ENCODE data around the gene USP1. TPM values are rescaled to one million over a fixed set of nuclear protein-coding genes. Genes with fewer than 3 reads are reported as not detected.

Gene USP1
- total RNA-seq, 4 donors from 2014 or later, result 25.8 to 38.3 (median 30.7) TPM

DNA sequence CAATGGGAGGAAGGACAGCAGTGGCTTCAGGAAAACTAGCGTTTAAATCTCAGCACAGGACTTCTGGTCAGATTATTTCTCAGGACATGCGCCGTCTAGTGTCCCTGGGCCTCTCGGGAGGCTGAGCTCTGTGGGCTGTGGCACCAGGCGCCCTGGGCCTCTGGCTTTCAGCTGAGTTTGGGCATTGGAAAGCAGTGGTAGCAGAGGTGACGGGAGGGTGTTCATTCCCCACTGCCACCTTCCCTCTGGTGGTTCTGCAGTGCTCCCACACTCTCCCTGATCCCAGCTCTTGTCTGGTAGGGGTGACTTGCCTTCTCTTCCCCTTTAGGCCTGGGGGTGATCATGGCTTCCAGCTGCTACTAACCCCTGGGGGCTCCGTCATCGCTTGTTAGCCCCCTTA lies 42.2 kb upstream of the USP1 start:
- TF ChIP-seq EP300 (IDR thresholded peaks at IDR 0.05) (no peak), POLR2A (IDR thresholded peaks at IDR 0.05) (no peak)
- TF ChIP-seq, protein P1, sequence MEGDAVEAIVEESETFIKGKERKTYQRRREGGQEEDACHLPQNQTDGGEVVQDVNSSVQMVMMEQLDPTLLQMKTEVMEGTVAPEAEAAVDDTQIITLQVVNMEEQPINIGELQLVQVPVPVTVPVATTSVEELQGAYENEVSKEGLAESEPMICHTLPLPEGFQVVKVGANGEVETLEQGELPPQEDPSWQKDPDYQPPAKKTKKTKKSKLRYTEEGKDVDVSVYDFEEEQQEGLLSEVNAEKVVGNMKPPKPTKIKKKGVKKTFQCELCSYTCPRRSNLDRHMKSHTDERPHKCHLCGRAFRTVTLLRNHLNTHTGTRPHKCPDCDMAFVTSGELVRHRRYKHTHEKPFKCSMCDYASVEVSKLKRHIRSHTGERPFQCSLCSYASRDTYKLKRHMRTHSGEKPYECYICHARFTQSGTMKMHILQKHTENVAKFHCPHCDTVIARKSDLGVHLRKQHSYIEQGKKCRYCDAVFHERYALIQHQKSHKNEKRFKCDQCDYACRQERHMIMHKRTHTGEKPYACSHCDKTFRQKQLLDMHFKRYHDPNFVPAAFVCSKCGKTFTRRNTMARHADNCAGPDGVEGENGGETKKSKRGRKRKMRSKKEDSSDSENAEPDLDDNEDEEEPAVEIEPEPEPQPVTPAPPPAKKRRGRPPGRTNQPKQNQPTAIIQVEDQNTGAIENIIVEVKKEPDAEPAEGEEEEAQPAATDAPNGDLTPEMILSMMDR (IDR thresholded peaks at IDR 0.05), result no peak
- no peaks in the 10 kb centered on the region for H3K27me3 ChIP-seq
- peak overlapping the region in 2 of 4 donors; percentile 64 to 71 for H3K27ac ChIP-seq
- peaks cover 0 to 43% (median 0%) of the 10 kb centered on the region in 4 donors for H3K4me1 ChIP-seq
- DNase-seq (ENCODE audit: low spot score in 2 of 2), result no peak
- no peaks in the 10 kb centered on the region for H3K36me3 ChIP-seq
- no peak overlapping the region for H3K4me3 ChIP-seq
- 69 to 84% methylated on average over 8 of the region's 8 CpGs for WGBS, 2 donors
- no peaks in the 10 kb centered on the region for H3K9me3 ChIP-seq

DNA sequence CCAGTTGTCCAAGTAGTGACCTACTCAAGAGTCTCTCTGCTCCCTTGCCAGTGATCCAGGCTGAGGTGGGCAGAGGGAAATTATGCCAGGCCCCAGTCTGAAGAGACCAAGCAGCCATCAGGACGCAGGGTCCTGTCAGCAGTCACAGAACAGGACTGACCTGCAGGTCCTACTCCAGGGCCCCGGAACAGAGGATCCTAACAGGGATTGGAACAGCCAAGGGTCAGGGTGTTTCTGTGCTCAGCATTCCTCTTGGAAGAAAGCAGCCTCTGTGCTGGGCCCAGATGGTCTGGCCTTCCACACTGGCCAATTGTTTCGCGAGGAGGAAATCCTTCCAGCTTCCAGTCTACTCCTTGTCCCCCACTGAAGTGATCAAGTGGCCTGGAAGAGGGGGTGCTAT lies 41.6 kb upstream of the USP1 start:
- H3K4me3 ChIP-seq, result no peak overlapping the region
- H3K36me3 ChIP-seq, result no peaks in the 10 kb centered on the region
- H3K4me1 ChIP-seq, result peaks cover 0 to 43% (median 0%) of the 10 kb centered on the region in 4 donors
- H3K27ac ChIP-seq, result peak overlapping the region in 2 of 4 donors; percentile 64 to 71
- H3K9me3 ChIP-seq, result no peaks in the 10 kb centered on the region
- 32 to 34% methylated on average over 4 of the region's 4 CpGs for WGBS, 2 donors
- H3K27me3 ChIP-seq, result no peaks in the 10 kb centered on the region
- TF ChIP-seq POLR2A (IDR thresholded peaks at IDR 0.05) (no peak), EP300 (IDR thresholded peaks at IDR 0.05) (peak; percentile 15 to 63)
- TF ChIP-seq, protein P1 (IDR thresholded peaks at IDR 0.05), result no peak
- peak in 1 of 2 donors; percentile 19 for DNase-seq (ENCODE audit: low spot score in 2 of 2)

DNA sequence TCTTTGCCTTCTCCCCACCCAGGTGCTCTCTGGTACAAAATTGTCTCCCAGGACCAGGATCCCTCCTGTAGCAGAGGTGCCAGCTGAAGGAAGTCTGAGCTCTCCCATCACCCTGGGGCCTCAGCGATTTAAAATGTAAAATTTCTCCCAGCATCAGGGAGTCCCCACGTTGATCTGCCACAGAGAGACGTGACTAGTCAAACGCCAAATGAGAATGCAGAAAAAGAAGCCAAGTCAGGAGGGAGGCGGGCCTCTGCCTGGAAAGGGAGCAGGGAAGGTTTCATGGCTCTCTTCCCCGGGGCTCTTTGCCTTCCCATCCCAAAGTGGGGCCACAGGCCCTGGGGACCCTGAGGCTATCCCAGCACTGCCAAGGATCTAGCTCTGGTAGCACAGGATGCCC lies 40.0 kb upstream of the USP1 start:
- H3K36me3 ChIP-seq, result no peaks in the 10 kb centered on the region
- H3K27ac ChIP-seq, result peak overlapping the region in 2 of 4 donors; percentile 25 to 46
- no peaks in the 10 kb centered on the region for H3K9me3 ChIP-seq
- H3K4me3 ChIP-seq, result no peak overlapping the region
- no peak for TF ChIP-seq POLR2A (IDR thresholded peaks at IDR 0.05)
- TF ChIP-seq, protein P1 (IDR thresholded peaks at IDR 0.05), result no peak
- TF ChIP-seq EP300 (IDR thresholded peaks at IDR 0.05), result no peak
- H3K27me3 ChIP-seq, result no peaks in the 10 kb centered on the region
- H3K4me1 ChIP-seq, result peaks cover 0 to 38% (median 0%) of the 10 kb centered on the region in 4 donors
- WGBS, 2 donors, result 35 to 57% methylated on average over 6 of the region's 6 CpGs
- DNase-seq (ENCODE audit: low spot score in 2 of 2), result no peak

DNA sequence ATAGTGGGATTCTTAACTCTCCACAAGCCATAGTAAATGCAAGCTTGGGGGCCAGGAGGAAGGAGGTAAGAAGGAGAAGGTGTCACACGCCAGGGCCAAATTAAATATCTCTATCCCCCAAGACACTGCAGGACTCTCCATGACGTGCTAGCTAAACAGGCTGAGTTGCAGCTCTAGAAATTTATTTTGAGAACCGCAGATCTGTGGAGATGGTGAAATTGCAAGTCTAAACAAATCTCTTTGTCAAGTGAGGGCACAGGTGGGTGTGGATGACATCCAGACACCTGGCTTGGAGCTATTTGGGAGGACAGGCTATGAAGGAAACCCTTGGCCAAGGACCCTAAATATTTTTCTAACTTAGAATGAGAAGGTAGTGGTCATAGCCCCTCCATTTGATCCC lies 39.5 kb upstream of the USP1 start:
- DNase-seq (ENCODE audit: low spot score in 2 of 2), result no peak
- H3K27ac ChIP-seq, result peak overlapping the region in 2 of 4 donors; percentile 28 to 46
- no peaks in the 10 kb centered on the region for H3K27me3 ChIP-seq
- 93 to 96% methylated on average over 3 of the region's 3 CpGs for WGBS, 2 donors
- H3K36me3 ChIP-seq, result no peaks in the 10 kb centered on the region
- H3K4me3 ChIP-seq, result no peak overlapping the region
- H3K9me3 ChIP-seq, result no peaks in the 10 kb centered on the region
- TF ChIP-seq, protein P1 (IDR thresholded peaks at IDR 0.05), result no peak
- TF ChIP-seq EP300 (IDR thresholded peaks at IDR 0.05) (no peak), POLR2A (IDR thresholded peaks at IDR 0.05) (no peak)
- peaks cover 0 to 38% (median 0%) of the 10 kb centered on the region in 4 donors for H3K4me1 ChIP-seq

DNA sequence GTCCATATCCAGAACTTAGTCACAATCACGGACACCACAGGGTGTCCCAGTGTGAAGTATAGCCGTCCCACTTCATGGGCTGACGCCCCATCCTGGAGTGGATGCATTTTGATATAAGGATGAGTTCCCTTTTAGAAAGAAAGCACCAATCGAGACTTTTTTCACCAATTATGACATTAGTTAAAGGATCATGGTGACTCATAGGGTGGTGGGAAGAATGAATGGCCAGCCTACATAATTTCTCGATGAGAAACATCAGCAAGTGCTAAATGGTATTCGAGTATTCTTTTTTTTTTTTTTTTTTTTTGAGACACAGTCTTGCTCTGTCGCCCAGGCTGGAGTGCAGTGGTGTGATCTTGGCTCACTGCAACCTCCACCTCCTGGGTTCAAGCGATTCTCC lies 38.5 kb upstream of the USP1 start:
- H3K4me3 ChIP-seq, result no peak overlapping the region
- H3K36me3 ChIP-seq, result no peaks in the 10 kb centered on the region
- H3K4me1 ChIP-seq, result peaks cover 0 to 38% (median 0%) of the 10 kb centered on the region in 4 donors
- DNase-seq (ENCODE audit: low spot score in 2 of 2), result no peak
- no peaks in the 10 kb centered on the region for H3K9me3 ChIP-seq
- H3K27me3 ChIP-seq, result no peaks in the 10 kb centered on the region
- H3K27ac ChIP-seq, result peak overlapping the region in 1 of 4 donors; percentile 28
- no peak for TF ChIP-seq POLR2A (IDR thresholded peaks at IDR 0.05)
- TF ChIP-seq, protein P1 (IDR thresholded peaks at IDR 0.05), result no peak
- TF ChIP-seq EP300 (IDR thresholded peaks at IDR 0.05), result no peak
- WGBS, 2 donors, result 51 to 53% methylated on average over 8 of the region's 8 CpGs

Measured in tibial nerve (tissue), 4 donors.